ENCODE results near the gene POLD3.

The POLD3 gene

DNA sequence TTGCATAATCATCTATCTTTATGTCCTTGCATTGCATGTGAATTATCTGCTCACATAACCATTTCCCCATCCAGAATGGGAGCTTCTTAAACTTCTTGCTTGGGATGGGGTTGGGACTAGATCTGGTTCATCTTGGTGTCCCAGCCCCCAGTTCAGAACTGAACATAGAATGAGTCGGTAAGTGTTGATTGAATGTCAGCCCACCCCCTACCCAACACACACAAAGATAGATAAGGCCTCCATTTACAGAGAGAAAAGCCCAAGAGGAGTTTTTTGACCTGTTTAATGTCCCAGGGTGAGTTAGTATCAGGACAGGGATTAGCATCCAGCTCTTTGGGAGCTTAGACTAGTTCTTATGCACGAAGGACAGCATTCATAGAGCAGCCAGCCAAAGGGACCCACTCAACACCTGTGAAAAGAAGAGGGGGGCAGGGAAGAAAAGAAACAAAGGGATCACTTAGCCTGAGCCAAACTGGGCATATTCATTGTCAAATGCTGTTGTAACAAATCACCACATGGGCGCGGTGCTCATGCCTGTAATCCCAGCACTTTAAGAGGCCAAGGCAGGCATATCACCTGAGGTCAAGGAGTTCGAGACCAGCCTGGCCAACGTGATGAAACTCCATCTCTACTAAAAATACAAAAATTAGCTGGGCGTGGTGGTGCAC, 81.4 kb downstream of the POLD3 start:
- no peak for DNase-seq (ENCODE audit: low read depth)

GRCh38 chr11:74675761-74676160, 83.4 kb downstream of the POLD3 start:
- DNase-seq (ENCODE audit: low read depth), result no peak

DNA sequence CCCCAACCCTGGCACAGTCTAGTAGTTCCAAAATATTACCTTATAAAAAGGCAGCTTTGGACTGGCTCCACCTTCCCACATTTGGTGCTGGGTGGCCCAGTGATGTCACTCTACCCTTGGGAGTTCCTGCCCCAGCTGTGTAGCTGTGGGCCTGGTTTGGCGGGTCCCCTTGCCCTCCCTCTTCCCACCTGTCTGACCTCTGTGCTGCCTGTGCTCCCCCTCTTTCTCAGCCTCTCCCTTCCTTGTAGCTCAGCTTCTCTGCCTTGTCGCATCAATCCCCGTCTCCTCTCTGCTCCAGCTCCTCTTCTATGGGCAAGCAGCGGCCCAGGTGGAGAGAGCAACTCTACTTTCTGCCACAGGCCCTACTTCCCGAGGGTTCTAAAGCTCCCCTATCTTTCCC, 84.2 kb downstream of the POLD3 start:
- no peak for DNase-seq (ENCODE audit: low read depth)

DNA sequence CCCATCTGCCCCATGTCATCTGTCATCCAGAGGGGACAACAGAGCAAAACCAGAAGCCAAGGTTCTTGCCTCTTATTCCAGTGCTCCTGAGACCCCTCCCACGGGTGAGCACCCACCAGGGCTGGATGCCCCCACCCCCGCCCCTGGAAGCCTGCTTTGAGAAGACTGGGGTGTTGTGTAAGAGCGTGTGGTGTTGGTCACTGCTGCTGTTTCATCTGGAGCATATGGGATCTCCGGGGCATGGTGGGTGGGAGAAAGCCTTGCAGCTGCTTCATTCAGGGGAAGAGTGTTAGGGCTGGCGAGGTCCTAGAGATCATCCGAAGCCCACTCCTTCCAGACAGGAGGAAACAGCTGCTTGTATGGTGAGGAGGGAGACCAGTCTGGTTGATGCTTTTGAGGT, 84.7 kb downstream of the POLD3 start:
- DNase-seq (ENCODE audit: low read depth), result no peak

DNA sequence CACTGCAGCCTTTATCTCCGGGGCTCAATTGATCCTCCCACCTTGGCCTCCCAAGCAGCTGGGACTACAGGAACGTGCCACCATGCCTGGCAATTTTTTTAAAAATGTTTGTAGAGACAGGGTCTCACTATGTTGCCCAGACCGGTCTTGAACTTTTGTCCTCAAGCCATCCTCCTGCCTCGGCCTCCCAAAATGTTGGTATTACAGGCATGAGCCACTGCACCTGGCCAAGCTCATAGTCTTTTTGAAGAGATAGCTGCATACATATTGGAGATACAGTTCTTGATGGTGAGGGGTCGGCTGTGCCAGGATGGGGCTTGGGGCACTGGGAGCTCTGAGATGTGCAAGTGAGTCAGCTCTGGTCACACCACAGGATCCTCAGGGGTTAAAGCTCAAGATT, 85.7 kb downstream of the POLD3 start:
- no peak for DNase-seq (ENCODE audit: low read depth)

- DNase-seq (ENCODE audit: low read depth), result no peak
Measured at GRCh38 chr11:74678591-74679512, 86.5 kb downstream of the POLD3 start.

GRCh38 chr11:74679513-74679865, 87.1 kb downstream of the POLD3 start:
- no peak for DNase-seq (ENCODE audit: low read depth)

GRCh38 chr11:74680035-74680671, 87.8 kb downstream of the POLD3 start:
- no peak for DNase-seq (ENCODE audit: low read depth)

- DNase-seq (ENCODE audit: low read depth), result no peak
Measured at GRCh38 chr11:74680703-74681531, 88.5 kb downstream of the POLD3 start.

DNA sequence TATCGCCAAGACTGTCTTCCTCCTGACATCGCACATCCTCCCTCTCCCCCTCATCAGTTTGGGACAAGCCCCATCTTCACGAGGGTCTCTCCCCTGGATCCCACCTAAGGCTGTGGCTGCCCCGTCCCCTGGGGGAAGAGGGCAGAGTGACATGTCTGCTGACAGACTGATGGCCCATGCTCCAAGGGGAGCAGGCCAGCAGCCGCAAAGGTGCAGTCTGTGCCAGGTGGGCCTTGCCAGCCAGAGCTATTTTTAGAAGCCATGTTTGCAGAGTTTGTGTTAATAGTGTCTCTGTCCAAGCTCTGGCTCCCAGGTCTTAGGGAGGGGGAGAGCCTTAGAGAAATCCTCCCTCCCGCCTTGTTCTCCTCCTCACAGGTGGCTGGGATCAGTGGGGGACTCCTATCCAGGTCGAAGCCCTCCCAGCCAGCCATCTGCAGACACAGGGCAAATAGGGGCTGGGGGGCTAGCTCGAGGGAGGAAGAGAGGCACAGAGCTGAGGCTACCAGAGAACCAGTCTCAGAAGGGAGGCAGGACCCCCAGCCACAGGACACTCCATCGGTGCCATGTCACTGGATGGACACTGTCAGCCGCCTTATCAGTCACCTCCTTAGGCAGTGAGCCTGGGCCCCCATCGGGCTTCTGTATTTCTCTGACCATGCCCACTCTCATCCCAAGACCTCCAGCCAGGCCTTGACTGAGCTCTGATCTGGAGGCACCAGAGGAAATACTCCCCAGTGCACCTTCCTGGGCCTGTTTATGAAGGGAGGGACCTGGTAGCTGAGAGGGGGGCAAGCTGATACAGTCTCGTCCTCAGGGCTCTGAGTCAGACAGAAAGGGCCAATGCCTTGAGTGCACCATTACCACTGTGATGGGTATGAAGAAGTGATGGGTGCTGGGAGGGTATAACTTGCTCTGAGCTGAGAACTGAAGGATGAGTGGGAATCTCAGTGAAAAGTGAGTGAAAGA, 89.6 kb downstream of the POLD3 start:
- DNase-seq (ENCODE audit: low read depth), result no peak

DNA sequence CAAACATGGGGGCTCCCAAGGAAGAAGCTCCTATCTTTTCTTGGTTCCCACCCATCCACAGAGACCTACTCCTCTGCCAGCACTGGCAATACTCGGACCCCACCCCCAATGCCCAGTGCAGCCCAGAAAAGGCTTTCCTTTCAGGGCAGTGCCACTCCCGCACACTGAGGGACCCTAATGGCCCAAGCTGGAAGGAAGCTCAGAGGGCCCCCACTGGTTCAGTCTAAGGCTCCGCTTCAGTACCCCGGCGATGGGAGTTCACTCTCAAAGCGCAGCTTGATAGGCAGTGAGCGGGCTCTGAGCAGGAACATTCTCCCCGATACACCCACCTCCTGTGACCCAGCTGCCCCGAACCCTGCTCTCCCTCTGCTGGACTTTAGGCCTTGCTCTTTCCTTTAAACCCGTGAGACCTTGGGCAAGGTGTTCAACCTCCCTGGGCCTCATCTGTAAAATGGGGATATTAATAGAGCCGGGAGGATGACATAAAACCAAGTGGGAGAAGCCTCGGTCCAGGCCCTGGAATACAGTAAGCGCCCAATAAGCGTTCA, 90.4 kb downstream of the POLD3 start:
- DNase-seq (ENCODE audit: low read depth), result no peak

GRCh38 chr11:74683279-74683871, 91.0 kb downstream of the POLD3 start:
- no peak for DNase-seq (ENCODE audit: low read depth)

- DNase-seq (ENCODE audit: low read depth), result no peak
Measured at GRCh38 chr11:74683941-74684481, 91.6 kb downstream of the POLD3 start.

GRCh38 chr11:74684661-74685060, 92.3 kb downstream of the POLD3 start:
- no peak for DNase-seq (ENCODE audit: low read depth)

DNA sequence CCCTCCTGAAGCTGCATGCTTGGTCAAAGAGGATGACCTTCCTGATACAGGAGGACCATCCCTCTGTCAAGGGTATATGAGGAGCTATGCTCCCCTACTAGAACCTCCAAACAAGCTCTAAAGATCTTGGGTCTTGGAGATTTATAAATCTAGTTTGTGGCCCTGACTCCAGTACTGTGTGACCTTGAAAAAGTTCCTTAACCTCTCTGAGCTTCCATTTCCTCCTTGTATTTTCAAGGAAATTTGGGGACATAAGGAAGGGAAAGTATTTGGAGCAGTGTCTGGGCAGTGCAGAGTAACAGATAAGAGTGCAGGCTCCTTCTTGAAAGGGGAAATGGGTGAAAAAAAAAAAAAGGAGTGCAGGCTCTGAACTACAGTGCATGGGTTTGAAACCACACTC, 93.0 kb downstream of the POLD3 start:
- no peak for DNase-seq (ENCODE audit: low read depth)

DNA sequence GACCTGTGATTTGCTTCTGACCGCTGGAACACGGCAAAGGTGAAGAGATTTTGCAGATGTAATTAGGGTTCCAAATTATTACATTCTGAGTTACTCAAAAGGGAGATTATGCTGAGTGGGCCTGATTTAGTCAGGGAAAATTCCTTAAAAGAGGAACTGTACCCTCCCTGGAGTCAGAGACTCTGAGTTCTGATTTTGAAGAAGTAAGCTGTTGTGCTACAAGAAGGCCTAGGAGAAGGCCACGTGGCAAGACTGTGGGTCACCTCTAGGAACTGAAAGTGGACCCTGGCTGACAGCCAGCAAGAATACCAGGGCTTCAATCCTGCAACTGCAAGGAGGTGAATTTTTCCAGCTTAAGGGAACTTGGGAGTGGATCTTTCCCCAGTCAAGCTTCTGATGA, 93.5 kb downstream of the POLD3 start:
- DNase-seq (ENCODE audit: low read depth), result no peak

GRCh38 chr11:74686792-74687191, 94.4 kb downstream of the POLD3 start:
- no peak for DNase-seq (ENCODE audit: low read depth)

DNA sequence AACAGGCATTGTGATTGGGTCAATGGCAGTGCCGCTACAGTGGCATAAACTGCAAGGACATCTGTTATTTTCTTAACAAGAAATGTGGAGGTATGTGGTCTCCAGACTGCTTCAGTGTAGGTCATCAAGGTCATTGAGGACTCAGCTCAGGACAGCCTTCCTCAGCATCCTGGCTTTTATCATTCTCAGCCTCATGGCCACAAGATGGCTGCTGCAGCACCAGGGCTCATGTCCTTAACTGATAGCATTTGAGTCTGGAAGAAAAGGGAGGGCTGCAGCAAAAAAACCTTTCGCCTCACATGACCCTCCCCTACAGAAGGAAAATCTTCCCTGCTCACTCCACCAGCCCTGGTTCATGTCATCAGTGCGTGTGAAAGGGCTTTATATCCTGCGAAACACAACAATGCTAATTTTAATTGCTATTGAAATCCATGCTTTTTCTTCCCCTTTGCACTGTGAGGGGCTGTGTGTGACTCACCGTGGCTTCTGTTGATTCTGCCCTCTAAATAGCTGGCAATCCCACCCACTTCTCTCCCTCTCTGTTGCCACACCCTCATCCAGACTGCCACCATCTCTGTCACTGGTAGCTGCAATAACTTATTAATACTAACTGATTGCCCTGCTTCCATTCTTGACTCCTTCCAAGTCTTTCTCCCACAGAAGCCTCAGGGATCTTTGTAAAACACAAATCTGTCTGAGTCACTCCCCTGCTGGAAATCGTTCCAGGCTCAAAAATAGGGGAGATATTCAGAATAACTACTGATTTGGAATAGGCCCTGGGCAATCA, 95.0 kb downstream of the POLD3 start:
- no peak for DNase-seq (ENCODE audit: low read depth)

DNA sequence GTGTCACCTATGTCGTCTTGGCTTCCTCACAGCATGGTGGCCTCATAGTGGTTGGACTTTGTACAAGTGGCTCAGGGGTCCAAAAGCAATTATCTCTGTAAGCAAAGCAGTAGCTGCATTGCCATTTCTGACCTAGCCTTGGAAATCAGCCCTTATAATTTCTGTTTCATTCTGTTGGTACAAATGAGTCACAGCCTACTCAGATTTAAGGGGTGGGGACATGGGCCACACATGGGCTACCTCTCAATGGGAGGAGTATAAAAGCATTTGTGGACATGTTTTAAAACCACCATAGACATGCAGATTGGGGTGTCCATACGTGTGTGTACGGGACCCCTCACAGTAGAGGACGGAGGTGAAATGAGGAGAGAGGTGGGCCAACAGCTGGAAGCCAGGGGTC, 97.3 kb downstream of the POLD3 start:
- no peak for DNase-seq (ENCODE audit: low read depth)

Data from activated T-cell treated with anti-CD3 and anti-CD28 coated beads for 24 hours (primary cell).